Measurements from ENCODE around the gene CCDC196. TPM values are rescaled to one million over a fixed set of nuclear protein-coding genes. Genes with fewer than 3 reads are reported as not detected.
"Not testable (repeated sequence)": the region's sequence is repeated elsewhere in the genome, so short reads cannot be mapped to it uniquely, and the experiment has no call there.

The CCDC196 gene
- total RNA-seq, 1 donor from 2014 or later, result not detected

DNA sequence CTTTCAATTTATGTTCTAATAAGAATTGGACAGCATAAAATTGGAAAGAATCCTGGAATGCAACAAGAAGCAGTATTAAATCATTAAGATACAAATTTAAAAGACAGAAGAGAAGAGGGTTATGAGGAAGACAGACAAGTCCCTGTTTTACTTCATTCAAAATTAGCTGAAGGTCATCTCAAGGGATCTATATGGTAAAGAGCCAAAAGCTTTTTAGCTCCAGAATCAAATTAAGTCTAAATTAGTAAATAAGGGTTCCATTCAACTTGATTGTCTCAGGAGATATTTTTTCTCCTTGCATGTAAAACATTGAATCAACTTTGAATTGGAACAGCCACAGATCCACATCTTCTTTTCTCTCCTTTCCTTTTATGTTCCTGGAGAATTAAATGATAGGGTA lies 7.6 kb downstream of the CCDC196 start:
- no peaks in the 10 kb centered on the region for H3K27me3 ChIP-seq (ENCODE audit: control insufficient read depth in 3 of 3, insufficient read depth in 3 of 3, low read length in 3 of 3)

DNA sequence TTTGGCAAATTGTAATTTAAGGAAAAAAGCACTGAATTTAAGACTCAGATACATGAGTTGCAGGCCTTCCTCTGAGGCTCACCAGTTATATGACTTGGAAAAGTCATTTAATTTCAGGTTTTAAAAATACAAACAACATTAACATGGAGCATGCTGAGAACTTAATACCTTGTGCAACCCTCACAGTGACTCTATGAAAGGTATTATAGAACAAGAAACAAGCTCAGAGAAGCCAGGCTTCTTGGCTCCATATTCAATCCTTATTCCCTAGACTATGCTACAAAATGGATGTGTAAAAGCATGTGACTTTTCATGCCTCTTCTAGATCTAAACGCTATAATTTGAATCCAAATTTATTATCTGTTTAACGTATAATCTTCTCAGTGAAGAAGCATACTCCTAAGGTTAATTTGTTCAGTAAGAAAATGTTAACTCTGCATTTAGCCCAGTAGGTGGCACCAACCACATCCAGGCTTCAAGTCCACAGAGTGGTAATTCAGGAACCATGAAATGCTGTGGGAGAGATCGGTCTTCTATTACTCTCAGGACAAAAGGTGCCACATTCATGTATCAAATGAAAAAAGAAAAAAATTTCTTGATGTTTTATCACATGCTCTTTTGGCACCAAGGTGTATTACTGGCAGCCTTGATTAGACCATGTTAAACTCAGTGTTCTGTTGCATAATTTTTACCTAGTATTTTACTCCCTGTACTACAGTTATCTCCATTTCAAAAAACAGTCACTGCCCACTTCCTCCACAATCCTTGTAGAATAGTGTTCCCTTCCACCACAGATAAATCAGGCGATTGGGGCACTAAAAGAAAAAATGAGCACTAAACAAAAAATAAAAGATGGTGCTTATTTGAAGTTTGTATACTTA lies 9.3 kb downstream of the CCDC196 start:
- H3K36me3 ChIP-seq (ENCODE audit: control insufficient read depth in 3 of 3, insufficient read depth in 3 of 3, low read length in 3 of 3), result no peaks in the 10 kb centered on the region
- H3K27ac ChIP-seq (ENCODE audit: low read depth, low read length), result no peak overlapping the region
- H3K27me3 ChIP-seq (ENCODE audit: control insufficient read depth in 3 of 3, insufficient read depth in 3 of 3, low read length in 3 of 3), result no peaks in the 10 kb centered on the region
- H3K9ac ChIP-seq (ENCODE audit: low read depth in 1 of 3, low read length in 3 of 3), result no peak overlapping the region
- H3K4me1 ChIP-seq (ENCODE audit: control insufficient read depth in 3 of 3, insufficient read depth in 3 of 3, low read length in 3 of 3), result no peaks in the 10 kb centered on the region
- no peaks in the 10 kb centered on the region for H3K9me3 ChIP-seq (ENCODE audit: control insufficient read depth in 3 of 3, low read length in 3 of 3)
- H3K4me3 ChIP-seq (ENCODE audit: low read length in 3 of 3), result no peak overlapping the region

More for the DNA sequence above, 7.6 kb downstream of the CCDC196 start:
- Histone ChIP-seq H3K9ac (ENCODE audit: low read depth in 1 of 3, low read length in 3 of 3) (no peak overlapping the region), H3K4me1 (ENCODE audit: control insufficient read depth in 3 of 3, insufficient read depth in 3 of 3, low read length in 3 of 3) (no peaks in the 10 kb centered on the region), H3K27ac (ENCODE audit: low read depth, low read length) (no peak overlapping the region), H3K4me3 (ENCODE audit: low read length in 3 of 3) (no peak overlapping the region), H3K36me3 (ENCODE audit: control insufficient read depth in 3 of 3, insufficient read depth in 3 of 3, low read length in 3 of 3) (no peaks in the 10 kb centered on the region), H3K9me3 (ENCODE audit: control insufficient read depth in 3 of 3, low read length in 3 of 3) (no peaks in the 10 kb centered on the region)

DNA sequence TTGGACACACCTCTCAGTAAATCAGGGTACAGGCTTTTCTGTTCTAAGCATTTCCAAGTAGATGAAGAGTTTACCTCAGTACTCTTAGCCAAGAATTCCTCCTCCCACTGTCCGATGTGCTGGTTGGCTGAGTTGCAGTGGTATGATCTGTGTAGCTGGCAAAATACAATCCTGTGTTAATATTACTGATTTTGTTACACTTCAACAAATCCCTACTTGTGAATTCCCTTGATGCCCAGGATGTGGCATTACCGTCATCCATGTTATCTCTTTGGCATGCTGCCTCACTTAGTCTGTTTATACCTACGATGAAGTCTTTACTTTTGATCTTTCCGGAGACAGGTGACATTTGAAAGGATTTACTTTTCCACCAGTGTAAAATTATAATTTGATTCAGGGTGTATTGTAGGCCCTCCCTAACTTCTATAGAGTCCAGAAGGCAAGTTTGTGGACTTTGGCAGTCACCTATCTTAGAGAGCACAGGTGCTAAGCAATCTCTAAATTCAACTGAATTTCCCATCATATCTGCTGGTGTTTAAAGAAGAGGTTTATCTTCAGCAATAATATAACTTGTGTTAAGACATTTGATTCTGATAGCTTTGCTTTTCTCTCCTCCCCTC lies 10.1 kb downstream of the CCDC196 start:
- Histone ChIP-seq H3K9ac (ENCODE audit: low read depth in 1 of 3, low read length in 3 of 3) (no peak overlapping the region), H3K9me3 (ENCODE audit: control insufficient read depth in 3 of 3, low read length in 3 of 3) (no peaks in the 10 kb centered on the region), H3K4me1 (ENCODE audit: control insufficient read depth in 3 of 3, insufficient read depth in 3 of 3, low read length in 3 of 3) (no peaks in the 10 kb centered on the region), H3K27ac (ENCODE audit: low read depth, low read length) (no peak overlapping the region), H3K36me3 (ENCODE audit: control insufficient read depth in 3 of 3, insufficient read depth in 3 of 3, low read length in 3 of 3) (no peaks in the 10 kb centered on the region), H3K27me3 (ENCODE audit: control insufficient read depth in 3 of 3, insufficient read depth in 3 of 3, low read length in 3 of 3) (no peaks in the 10 kb centered on the region), H3K4me3 (ENCODE audit: low read length in 3 of 3) (no peak overlapping the region)

DNA sequence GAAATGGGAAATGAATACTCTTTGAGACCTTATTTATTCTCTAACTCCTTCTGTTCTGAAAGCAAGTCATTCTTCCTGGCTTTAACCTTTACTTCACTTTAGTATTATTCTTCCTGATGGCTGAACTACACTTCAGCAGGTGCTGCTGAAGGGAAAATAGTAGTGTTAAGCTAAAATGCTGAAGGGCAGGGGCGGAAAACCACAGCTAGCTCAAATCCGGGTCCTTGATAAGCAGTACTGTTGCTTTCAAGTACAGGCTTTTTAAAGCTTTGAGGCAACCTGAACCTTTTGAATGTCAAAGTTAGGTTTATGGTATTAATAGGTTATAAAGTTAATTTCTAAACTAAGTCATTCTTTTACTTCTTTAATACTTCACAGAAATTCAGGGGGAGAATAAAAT lies 10.7 kb downstream of the CCDC196 start:
- Histone ChIP-seq H3K27ac (ENCODE audit: low read depth, low read length) (no peak overlapping the region), H3K27me3 (ENCODE audit: control insufficient read depth in 3 of 3, insufficient read depth in 3 of 3, low read length in 3 of 3) (no peaks in the 10 kb centered on the region), H3K9me3 (ENCODE audit: control insufficient read depth in 3 of 3, low read length in 3 of 3) (no peaks in the 10 kb centered on the region), H3K4me1 (ENCODE audit: control insufficient read depth in 3 of 3, insufficient read depth in 3 of 3, low read length in 3 of 3) (no peaks in the 10 kb centered on the region), H3K36me3 (ENCODE audit: control insufficient read depth in 3 of 3, insufficient read depth in 3 of 3, low read length in 3 of 3) (no peaks in the 10 kb centered on the region), H3K9ac (ENCODE audit: low read depth in 1 of 3, low read length in 3 of 3) (no peak overlapping the region), H3K4me3 (ENCODE audit: low read length in 3 of 3) (no peak overlapping the region)

DNA sequence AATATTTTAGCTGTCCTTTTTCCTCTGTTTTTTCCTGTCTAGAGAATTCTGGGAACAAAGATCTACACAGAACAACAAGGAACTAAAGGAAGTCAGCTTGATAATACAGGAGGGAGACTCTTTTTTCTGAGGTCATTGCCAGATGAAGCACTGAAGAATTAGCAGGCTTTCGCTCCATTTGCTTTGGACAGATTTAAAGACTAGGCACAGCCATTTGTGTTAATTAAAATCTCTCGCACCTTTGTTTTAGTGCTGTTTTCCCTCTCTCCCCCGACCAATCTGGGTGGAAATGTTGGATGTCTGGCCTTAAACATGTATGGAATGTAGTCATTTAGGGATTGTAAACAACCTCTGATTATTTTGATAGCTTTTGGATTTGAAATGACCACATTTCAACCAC lies 12.1 kb downstream of the CCDC196 start:
- H3K27ac ChIP-seq (ENCODE audit: low read depth, low read length), result no peak overlapping the region
- no peaks in the 10 kb centered on the region for H3K9me3 ChIP-seq (ENCODE audit: control insufficient read depth in 3 of 3, low read length in 3 of 3)
- no peaks in the 10 kb centered on the region for H3K36me3 ChIP-seq (ENCODE audit: control insufficient read depth in 3 of 3, insufficient read depth in 3 of 3, low read length in 3 of 3)
- H3K9ac ChIP-seq (ENCODE audit: low read depth in 1 of 3, low read length in 3 of 3), result no peak overlapping the region
- H3K4me3 ChIP-seq (ENCODE audit: low read length in 3 of 3), result no peak overlapping the region
- H3K4me1 ChIP-seq (ENCODE audit: control insufficient read depth in 3 of 3, insufficient read depth in 3 of 3, low read length in 3 of 3), result no peaks in the 10 kb centered on the region
- H3K27me3 ChIP-seq (ENCODE audit: control insufficient read depth in 3 of 3, insufficient read depth in 3 of 3, low read length in 3 of 3), result no peaks in the 10 kb centered on the region

DNA sequence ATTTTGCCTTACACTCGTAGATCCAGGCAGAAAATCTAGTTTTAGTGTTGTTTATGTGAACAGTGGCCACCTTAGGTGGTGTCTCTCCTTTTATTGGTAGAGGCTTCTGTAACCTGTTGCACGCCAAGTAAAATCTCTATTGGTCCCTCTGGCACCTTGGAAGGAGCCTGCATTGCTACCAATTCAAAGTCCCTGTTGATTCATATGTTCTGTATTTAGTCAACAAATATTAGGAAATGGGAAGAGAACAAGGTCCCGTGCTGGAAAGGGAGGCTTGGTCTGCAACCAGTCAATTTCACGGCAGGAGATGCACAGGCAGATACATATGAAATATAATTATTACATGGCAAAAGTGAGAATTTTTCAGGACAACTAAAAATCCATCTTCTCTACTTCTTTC lies 15.4 kb downstream of the CCDC196 start:
- Histone ChIP-seq H3K9ac (ENCODE audit: low read depth in 1 of 3, low read length in 3 of 3) (no peak overlapping the region), H3K27ac (ENCODE audit: low read depth, low read length) (no peak overlapping the region), H3K4me3 (ENCODE audit: low read length in 3 of 3) (no peak overlapping the region), H3K36me3 (ENCODE audit: control insufficient read depth in 3 of 3, insufficient read depth in 3 of 3, low read length in 3 of 3) (no peaks in the 10 kb centered on the region), H3K9me3 (ENCODE audit: control insufficient read depth in 3 of 3, low read length in 3 of 3) (no peaks in the 10 kb centered on the region), H3K27me3 (ENCODE audit: control insufficient read depth in 3 of 3, insufficient read depth in 3 of 3, low read length in 3 of 3) (no peaks in the 10 kb centered on the region), H3K4me1 (ENCODE audit: control insufficient read depth in 3 of 3, insufficient read depth in 3 of 3, low read length in 3 of 3) (no peaks in the 10 kb centered on the region)

DNA sequence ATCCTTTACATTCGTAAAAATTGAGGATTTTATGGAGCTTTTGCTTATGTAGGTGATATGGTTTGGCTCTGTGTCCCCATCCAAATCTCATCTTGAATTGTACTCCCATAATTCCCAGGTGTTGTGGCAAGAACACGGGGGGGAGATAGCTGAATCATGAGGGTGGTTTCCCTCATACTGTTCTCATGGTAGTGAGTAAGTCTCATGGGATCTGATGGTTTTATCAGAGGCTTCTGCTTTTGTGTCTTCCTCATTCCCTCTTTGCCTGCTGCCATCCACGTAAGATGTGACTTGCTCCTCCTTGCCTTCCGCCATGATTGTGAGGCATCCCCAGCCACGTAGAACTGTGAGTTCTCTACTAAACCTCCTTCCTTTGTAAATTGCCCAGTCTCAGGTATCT lies 16.7 kb downstream of the CCDC196 start:
- not testable (repeated sequence) for H3K4me3 ChIP-seq (ENCODE audit: low read length in 3 of 3); H3K9me3 ChIP-seq (ENCODE audit: control insufficient read depth in 3 of 3, low read length in 3 of 3); H3K27ac ChIP-seq (ENCODE audit: low read depth, low read length); H3K9ac ChIP-seq (ENCODE audit: low read depth in 1 of 3, low read length in 3 of 3); H3K27me3 ChIP-seq (ENCODE audit: control insufficient read depth in 3 of 3, insufficient read depth in 3 of 3, low read length in 3 of 3); H3K36me3 ChIP-seq (ENCODE audit: control insufficient read depth in 3 of 3, insufficient read depth in 3 of 3, low read length in 3 of 3)
- peaks cover 5 to 10% (median 8%) of the 10 kb centered on the region in 3 donors for H3K4me1 ChIP-seq (ENCODE audit: control insufficient read depth in 3 of 3, insufficient read depth in 3 of 3, low read length in 3 of 3)

DNA sequence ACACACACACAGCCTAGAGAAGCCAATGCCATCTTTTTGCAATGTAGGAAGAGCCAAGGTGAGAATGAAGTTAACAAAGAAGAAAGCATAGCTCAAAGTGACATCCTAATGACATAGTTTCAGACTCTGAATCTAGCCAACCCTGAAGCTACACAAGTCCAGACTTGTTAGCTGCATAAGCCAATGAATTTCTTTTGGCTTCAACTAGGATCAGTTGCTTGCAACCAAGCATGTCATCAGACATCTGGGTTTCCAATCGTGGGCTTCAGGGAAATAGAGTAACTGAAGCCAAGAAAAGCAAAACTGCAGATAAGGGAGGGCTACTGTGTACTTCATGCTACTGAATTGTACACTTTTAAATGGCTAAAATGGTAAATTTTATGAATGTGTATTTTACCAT lies 17.4 kb downstream of the CCDC196 start:
- H3K4me1 ChIP-seq (ENCODE audit: control insufficient read depth in 3 of 3, insufficient read depth in 3 of 3, low read length in 3 of 3), result peaks cover 5 to 13% (median 8%) of the 10 kb centered on the region in 3 donors
- H3K27ac ChIP-seq (ENCODE audit: low read depth, low read length), result no peak overlapping the region
- H3K9me3 ChIP-seq (ENCODE audit: control insufficient read depth in 3 of 3, low read length in 3 of 3), result no peaks in the 10 kb centered on the region
- no peak overlapping the region for H3K9ac ChIP-seq (ENCODE audit: low read depth in 1 of 3, low read length in 3 of 3)
- H3K4me3 ChIP-seq (ENCODE audit: low read length in 3 of 3), result no peak overlapping the region
- no peaks in the 10 kb centered on the region for H3K27me3 ChIP-seq (ENCODE audit: control insufficient read depth in 3 of 3, insufficient read depth in 3 of 3, low read length in 3 of 3)
- H3K36me3 ChIP-seq (ENCODE audit: control insufficient read depth in 3 of 3, insufficient read depth in 3 of 3, low read length in 3 of 3), result no peaks in the 10 kb centered on the region

DNA sequence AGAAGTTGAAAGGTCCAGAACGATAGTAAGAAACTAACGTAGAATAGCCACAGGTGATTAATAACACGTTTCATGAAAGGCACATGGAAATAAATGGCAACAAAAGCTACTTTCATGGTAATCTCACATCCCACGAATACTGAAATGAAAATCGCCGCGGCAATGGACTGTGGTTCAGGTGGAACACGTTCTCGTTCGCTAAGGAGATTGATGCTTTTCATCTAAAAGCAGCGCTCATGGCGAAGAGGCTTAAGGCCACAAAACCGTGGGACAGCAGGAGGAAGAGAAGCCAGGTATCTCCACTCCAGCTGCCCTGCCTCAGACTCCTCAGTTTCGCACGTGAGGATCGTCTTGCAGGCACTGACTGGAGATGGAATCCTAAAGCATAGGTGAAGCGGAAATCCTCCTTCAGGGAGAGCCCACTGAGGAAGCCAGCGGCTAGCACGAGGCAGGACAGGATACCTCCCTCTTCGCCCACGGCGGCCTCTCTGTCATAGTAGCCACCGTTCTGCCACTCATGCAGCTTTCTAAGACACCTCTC lies 21.1 kb downstream of the CCDC196 start:
- Histone ChIP-seq H3K27ac (ENCODE audit: low read depth, low read length) (peak overlapping the region; percentile 91), H3K9ac (ENCODE audit: low read depth in 1 of 3, low read length in 3 of 3) (peak overlapping the region; percentile 90 to 97 (median 92)), H3K27me3 (ENCODE audit: control insufficient read depth in 3 of 3, insufficient read depth in 3 of 3, low read length in 3 of 3) (no peaks in the 10 kb centered on the region), H3K9me3 (ENCODE audit: control insufficient read depth in 3 of 3, low read length in 3 of 3) (no peaks in the 10 kb centered on the region), H3K36me3 (ENCODE audit: control insufficient read depth in 3 of 3, insufficient read depth in 3 of 3, low read length in 3 of 3) (no peaks in the 10 kb centered on the region), H3K4me1 (ENCODE audit: control insufficient read depth in 3 of 3, insufficient read depth in 3 of 3, low read length in 3 of 3) (peaks cover 12 to 26% (median 12%) of the 10 kb centered on the region in 3 donors), H3K4me3 (ENCODE audit: low read length in 3 of 3) (peak overlapping the region; percentile 97 to 98 (median 97))
